ENCODE measurements around the gene RTN4RL2. TPM values are rescaled to one million over a fixed set of nuclear protein-coding genes. Genes with fewer than 3 reads are reported as not detected.

RTN4RL2 gene
- total and polyA plus RNA-seq, 10 of the 15 experiments (the other 5 are each of a cell fraction or from before 2014, with no cell fraction given): 0.14 to 1.1 (median 0.52) TPM; not detected in 4

DNA sequence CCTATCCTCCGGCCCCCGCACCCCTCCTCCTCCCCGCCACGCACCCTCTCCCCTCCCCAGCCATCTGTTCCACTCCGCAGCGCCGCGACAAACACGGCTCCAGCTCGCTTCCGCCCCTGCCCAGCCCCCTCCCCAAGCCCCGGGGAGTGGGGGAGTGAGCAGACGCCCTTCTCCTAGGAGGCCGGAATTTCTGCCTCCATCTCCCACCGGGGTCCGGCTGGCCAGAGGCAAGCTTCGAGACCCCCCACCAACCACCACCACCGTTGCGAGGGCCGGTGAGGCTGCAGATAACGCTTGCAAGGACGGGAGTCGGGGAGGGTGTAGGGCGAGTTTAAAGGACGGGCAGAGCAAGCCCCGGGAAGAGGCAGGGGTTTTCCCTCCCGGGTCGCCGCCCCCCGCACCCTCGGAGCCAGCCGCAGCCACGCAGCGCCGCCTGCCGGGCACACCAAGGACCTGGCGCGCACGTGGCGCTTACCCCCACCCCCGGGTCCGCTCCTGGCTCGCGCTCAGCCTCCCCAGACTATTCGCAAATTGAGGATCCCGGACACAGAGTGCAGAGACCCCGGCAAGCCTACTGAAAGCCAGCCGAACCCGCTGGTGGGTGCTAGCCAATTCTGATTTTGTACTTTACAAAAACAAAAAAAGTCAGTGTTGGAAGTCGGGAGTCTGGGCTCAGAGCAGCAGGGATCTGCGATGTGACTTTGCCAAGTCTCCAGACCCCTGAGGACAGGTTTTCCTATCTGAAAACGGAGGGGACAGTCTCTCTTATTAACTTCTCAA is 22.6 kb downstream of the RTN4RL2 start (continued):
- TF ChIP-seq ZNF687 (IDR thresholded peaks at IDR 0.05): no peak
- no peak for TF ChIP-seq PAX8 (IDR thresholded peaks at IDR 0.05)
- TF ChIP-seq BHLHE40 (IDR thresholded peaks at IDR 0.05; ENCODE audit: borderline replicate concordance in 1 of 2, low read depth in 2 of 2, low read length in 1 of 2): peak; percentile 94 to 98
- no peak for TF ChIP-seq TBL1XR1 (IDR thresholded peaks at IDR 0.05; ENCODE audit: low read depth, low read length)
- TF ChIP-seq, protein P1, sequence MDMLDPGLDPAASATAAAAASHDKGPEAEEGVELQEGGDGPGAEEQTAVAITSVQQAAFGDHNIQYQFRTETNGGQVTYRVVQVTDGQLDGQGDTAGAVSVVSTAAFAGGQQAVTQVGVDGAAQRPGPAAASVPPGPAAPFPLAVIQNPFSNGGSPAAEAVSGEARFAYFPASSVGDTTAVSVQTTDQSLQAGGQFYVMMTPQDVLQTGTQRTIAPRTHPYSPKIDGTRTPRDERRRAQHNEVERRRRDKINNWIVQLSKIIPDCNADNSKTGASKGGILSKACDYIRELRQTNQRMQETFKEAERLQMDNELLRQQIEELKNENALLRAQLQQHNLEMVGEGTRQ (IDR thresholded peaks at IDR 0.05; ENCODE audit: borderline replicate concordance, low read depth, low read length): no peak; the same call in 1 of the 2 replicates
- TF ChIP-seq PML (IDR thresholded peaks at IDR 0.05; ENCODE audit: low read length): no peak
- no peak for TF ChIP-seq BMI1 (IDR thresholded peaks at IDR 0.05; ENCODE audit: borderline replicate concordance)
- no peak for TF ChIP-seq HDAC6 (IDR thresholded peaks at IDR 0.05; ENCODE audit: unreplicated experiment)
- peak; percentile 19 for TF ChIP-seq KLF5 (IDR thresholded peaks at IDR 0.05; ENCODE audit: partially characterized antibody)
- no peak for TF ChIP-seq PKNOX1 (IDR thresholded peaks at IDR 0.05)
- no peak for TF ChIP-seq SUZ12 (IDR thresholded peaks at IDR 0.05; ENCODE audit: unreplicated experiment)
- TF ChIP-seq RB1 (IDR thresholded peaks at IDR 0.05; ENCODE audit: borderline replicate concordance): no peak
- no peak for TF ChIP-seq CUX1 (IDR thresholded peaks at IDR 0.05; ENCODE audit: insufficient replicate concordance, low read depth, low read length)
- TF ChIP-seq, protein P2, sequence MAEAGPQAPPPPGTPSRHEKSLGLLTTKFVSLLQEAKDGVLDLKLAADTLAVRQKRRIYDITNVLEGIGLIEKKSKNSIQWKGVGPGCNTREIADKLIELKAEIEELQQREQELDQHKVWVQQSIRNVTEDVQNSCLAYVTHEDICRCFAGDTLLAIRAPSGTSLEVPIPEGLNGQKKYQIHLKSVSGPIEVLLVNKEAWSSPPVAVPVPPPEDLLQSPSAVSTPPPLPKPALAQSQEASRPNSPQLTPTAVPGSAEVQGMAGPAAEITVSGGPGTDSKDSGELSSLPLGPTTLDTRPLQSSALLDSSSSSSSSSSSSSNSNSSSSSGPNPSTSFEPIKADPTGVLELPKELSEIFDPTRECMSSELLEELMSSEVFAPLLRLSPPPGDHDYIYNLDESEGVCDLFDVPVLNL (IDR thresholded peaks at IDR 0.05; ENCODE audit: low read depth, low read length): no peak
- TF ChIP-seq CBFB (IDR thresholded peaks at IDR 0.05; ENCODE audit: low read depth): no peak
- no peak for TF ChIP-seq KAT2A (conservative IDR thresholded peaks at IDR 0.05; ENCODE audit: control insufficient read depth, low read depth, low read length)
- no peak for TF ChIP-seq CBX3 (IDR thresholded peaks at IDR 0.05; ENCODE audit: borderline replicate concordance, low read depth)

Data from GM12878 (cell line).